ENCODE data around the gene NOL4L. TPM values are rescaled to one million over a fixed set of nuclear protein-coding genes. Genes with fewer than 3 reads are reported as not detected.

The NOL4L gene
- total and polyA plus RNA-seq, 2 donors (not counting 3 experiments of a cell fraction or from before 2014, with no cell fraction given) = 55.2 to 79.6 TPM

DNA sequence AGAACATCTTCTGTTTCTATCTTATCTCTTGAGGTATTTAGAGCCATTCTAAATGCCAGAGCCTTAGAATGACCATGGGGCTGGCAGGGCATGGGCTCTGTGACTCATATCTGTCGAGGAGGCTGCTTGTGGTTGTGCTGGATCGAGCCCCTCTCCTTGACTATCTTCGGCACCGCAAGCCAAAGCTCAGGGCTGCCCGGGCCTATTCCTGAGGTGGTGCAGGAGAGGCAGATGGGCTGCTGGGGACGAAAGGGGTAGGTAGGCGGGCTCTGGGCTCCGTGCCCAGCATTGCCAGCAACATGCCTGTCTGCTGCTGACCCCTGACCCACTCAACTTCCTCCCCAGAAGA is 89.9 kb downstream of the NOL4L start:
- Histone ChIP-seq H3K79me2 (ENCODE audit: control insufficient read depth, insufficient read depth, low read length) (no peaks in the 10 kb centered on the region), H3K27ac (ENCODE audit: insufficient read depth, low read depth, low read length) (no peak overlapping the region), H3K9ac (replicated peaks; ENCODE audit: extremely low read depth, insufficient read depth, low read length) (no peak overlapping the region), H3K36me3 (ENCODE audit: control insufficient read depth in 2 of 2, extremely low read depth in 1 of 2, insufficient read depth in 2 of 2, low read length in 2 of 2) (no peaks in the 10 kb centered on the region), H2AFZ (ENCODE audit: low read depth, low read length) (no peak overlapping the region), H3K27me3 (ENCODE audit: control insufficient read depth in 2 of 2, insufficient read depth in 2 of 2, low read length in 2 of 2) (no peaks in the 10 kb centered on the region), H3K9me3 (replicated peaks; ENCODE audit: control insufficient read depth, insufficient read depth, low read length) (no peaks in the 10 kb centered on the region), H3K4me1 (ENCODE audit: control insufficient read depth, extremely low read depth, insufficient read depth, low read length) (peaks cover 14% of the 10 kb centered on the region), H4K20me1 (replicated peaks; ENCODE audit: control insufficient read depth, extremely low read depth, insufficient read depth, low read length) (no peaks in the 10 kb centered on the region), H3K9me1 (replicated peaks; ENCODE audit: control insufficient read depth, extremely low read depth, insufficient read depth, low read length) (no peaks in the 10 kb centered on the region), H3K4me2 (ENCODE audit: insufficient read depth, low read length) (no peak overlapping the region), H3K4me3 (replicated peaks in 1 of 3; ENCODE audit: insufficient read depth in 1 of 3, low read depth in 1 of 3, low read length in 3 of 3) (no peak overlapping the region)
- DNase-seq (ENCODE audit: low read depth, low spot score) = no peak
- dilution Hi-C loops (cut with MboI; ENCODE audit: extremely low pct_ligation_motif_present, low sequenced_read_pairs) (no loop called here), intact Hi-C loops (cut with micrococcal nuclease) (no loop called here)
- BruUV-seq (replicated peaks) = no TSS peak
- CTCF ChIA-PET = interaction anchor here (0.9 to 1.9 kb wide), 2 partner anchors 9 to 10 kb away, joined by 3 to 6 read pairs; no protein-coding TSS in a partner anchor
- POLR2A ChIA-PET = no interaction called here
- TF ChIP-seq MYC (IDR thresholded peaks at IDR 0.05; ENCODE audit: low read depth, low read length) (no peak), POLR2A (IDR thresholded peaks at IDR 0.05; ENCODE audit: low read depth, low read length) (no peak), JUN (IDR thresholded peaks at IDR 0.05; ENCODE audit: borderline replicate concordance, insufficient read depth, insufficient read length, low read depth) (no peak), POLR2AphosphoS5 (IDR thresholded peaks at IDR 0.05; ENCODE audit: insufficient read depth, low read depth, low read length) (no peak), GATA2 (IDR thresholded peaks at IDR 0.05; ENCODE audit: insufficient read depth, insufficient read length, low read depth, low read length) (no peak)
- TF ChIP-seq, protein P1, sequence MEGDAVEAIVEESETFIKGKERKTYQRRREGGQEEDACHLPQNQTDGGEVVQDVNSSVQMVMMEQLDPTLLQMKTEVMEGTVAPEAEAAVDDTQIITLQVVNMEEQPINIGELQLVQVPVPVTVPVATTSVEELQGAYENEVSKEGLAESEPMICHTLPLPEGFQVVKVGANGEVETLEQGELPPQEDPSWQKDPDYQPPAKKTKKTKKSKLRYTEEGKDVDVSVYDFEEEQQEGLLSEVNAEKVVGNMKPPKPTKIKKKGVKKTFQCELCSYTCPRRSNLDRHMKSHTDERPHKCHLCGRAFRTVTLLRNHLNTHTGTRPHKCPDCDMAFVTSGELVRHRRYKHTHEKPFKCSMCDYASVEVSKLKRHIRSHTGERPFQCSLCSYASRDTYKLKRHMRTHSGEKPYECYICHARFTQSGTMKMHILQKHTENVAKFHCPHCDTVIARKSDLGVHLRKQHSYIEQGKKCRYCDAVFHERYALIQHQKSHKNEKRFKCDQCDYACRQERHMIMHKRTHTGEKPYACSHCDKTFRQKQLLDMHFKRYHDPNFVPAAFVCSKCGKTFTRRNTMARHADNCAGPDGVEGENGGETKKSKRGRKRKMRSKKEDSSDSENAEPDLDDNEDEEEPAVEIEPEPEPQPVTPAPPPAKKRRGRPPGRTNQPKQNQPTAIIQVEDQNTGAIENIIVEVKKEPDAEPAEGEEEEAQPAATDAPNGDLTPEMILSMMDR (IDR thresholded peaks at IDR 0.05; ENCODE audit: extremely low read depth in 1 of 2, insufficient read depth in 1 of 2, low read depth in 1 of 2, low read length in 2 of 2) = no peak
- no peak for FAIRE-seq

All from endothelial cell of umbilical vein (primary cell).